ENCODE results near the gene DUSP22. TPM values are rescaled to one million over a fixed set of nuclear protein-coding genes. Genes with fewer than 3 reads are reported as not detected.

The DUSP22 gene
- total and polyA plus RNA-seq, 5 donors = 51.0 to 74.8 (median 64.2) TPM

DNA sequence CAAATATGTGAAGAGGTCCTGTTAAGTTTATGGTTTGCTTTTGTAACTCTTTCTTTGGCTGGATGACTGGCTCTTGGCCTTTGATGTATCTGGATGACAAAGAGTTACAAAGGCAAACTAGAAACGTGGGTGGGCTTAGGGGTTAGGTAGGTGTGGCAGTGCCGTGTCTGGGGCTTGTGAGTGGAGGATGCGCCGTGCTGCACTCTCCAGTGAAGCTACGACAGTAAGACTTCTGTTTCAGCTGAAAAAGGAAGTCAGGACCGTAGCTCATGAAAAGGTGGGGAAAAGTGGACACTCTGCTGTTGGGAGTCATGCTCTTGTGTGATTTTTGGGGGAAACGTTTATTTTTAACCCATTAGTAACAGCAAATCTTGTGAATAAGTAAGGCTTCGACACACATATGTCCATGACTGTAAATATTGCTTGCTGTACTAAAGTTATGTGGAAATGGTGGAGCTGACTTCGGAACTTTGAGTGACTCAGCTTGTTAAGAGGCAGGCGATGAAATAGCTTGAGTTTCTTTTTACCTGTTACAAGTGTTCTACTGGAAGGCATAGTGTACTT is 45.6 kb downstream of the DUSP22 start:
- intact Hi-C loops (cut with DNase I) = no loop called here
- WGBS = 61% methylated on average over 10 of the region's 10 CpGs
- H3K4me3 ChIP-seq (ENCODE audit: low read length) = no peak overlapping the region
- H3K27ac ChIP-seq (ENCODE audit: low read length) = no peak overlapping the region
- no peaks in the 10 kb centered on the region for H3K27me3 ChIP-seq (ENCODE audit: control insufficient read depth, insufficient read depth)
- H3K4me1 ChIP-seq (ENCODE audit: control insufficient read depth, insufficient read depth, low read length) = peaks cover 18% of the 10 kb centered on the region
- ATAC-seq = no peak
- DNase-seq = no peak
- no peaks in the 10 kb centered on the region for H3K9me3 ChIP-seq (ENCODE audit: control insufficient read depth, low read length)

DNA sequence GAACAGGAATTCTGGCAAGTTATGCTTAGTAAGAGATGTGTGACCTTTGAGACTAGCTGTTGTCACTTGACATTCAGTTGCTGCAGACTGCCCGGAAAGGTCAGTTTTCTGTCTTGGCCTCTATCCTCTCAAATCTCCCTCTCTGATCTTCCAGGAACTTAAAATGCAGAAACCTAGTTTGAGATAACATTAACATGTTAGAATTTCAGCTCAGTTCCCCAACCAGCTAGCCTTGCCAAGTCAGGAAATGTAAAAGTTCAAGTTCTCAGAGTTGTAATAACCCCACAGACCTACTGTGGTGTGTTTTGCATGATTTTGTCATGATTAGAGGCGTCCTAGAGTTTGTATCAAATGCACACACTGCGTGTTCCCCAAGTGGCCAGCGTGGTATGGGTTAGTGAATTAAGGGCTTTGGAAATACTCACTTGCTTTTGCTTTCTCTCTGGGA is 46.6 kb downstream of the DUSP22 start:
- Histone ChIP-seq H3K4me3 (ENCODE audit: low read length) (no peak overlapping the region), H3K27me3 (ENCODE audit: control insufficient read depth, insufficient read depth) (no peaks in the 10 kb centered on the region), H3K9me3 (ENCODE audit: control insufficient read depth, low read length) (no peaks in the 10 kb centered on the region), H3K27ac (ENCODE audit: low read length) (no peak overlapping the region), H3K4me1 (ENCODE audit: control insufficient read depth, insufficient read depth, low read length) (peaks cover 19% of the 10 kb centered on the region)
- ATAC-seq (peak in 1 of 2 donors; percentile 27), DNase-seq (no peak)
- intact Hi-C loops (cut with DNase I) = no loop called here
- WGBS = 54% methylated on average over 4 of the region's 4 CpGs

DNA sequence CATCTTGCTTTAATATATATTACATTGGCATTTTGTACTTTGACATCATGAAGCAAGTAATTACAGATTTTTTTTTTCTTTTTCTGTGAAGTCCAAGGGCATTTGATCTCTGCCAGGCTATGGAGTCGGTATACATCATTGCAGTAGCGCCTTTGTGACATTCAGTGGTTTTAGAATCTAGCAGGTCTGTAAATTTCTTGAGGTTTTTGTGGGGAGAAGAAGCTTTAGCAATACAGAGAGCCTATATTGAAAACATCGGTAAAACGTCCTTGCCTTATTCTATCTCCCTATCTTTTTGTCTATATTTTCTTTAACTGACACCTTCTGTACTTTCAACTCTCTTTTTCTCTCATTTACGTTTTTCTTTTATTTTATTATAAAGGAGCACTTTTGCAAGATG is 47.2 kb downstream of the DUSP22 start:
- Histone ChIP-seq H3K4me3 (ENCODE audit: low read length) (no peak overlapping the region), H3K9me3 (ENCODE audit: control insufficient read depth, low read length) (no peaks in the 10 kb centered on the region), H3K4me1 (ENCODE audit: control insufficient read depth, insufficient read depth, low read length) (peaks cover 19% of the 10 kb centered on the region), H3K27me3 (ENCODE audit: control insufficient read depth, insufficient read depth) (no peaks in the 10 kb centered on the region), H3K27ac (ENCODE audit: low read length) (no peak overlapping the region)
- WGBS = 70% methylated on average over 5 of the region's 5 CpGs
- ATAC-seq = no peak
- DNase-seq = no peak
- intact Hi-C loops (cut with DNase I) = no loop called here

DNA sequence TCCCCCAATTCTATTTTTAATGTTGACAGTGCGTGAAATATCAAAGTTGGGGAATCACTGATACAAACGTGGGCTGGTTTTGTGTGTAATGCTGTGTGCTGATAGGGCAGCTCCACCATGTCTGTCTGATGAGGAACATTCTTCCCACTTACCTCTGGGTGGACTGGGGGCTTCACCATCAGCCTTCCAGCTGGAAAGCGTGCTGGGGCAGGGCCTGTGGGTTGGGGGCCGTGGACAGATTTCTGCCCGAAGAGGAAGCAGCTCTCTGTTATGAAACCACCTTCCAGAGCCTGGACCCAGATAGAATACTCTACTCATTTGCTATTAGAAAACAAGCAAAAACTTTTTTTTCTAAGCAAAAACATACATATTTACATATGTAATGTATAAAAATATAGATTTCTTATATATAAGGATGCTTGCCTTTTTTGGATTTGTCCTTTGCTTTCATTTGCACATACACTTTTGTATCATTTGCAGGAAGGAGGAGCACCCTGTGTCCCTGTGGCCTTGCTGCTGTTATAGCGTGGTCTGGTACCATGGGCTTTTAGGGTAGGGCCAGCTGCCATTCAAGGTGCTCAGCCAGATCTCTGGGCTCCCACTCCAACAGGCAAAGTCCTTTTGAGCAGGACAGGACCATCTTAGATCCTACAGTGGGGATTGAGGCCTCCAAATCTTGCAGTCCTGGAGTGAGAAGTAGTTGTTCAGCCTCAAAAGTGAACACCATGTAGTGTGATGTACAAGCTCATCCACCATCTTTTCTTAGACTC is 48.1 kb downstream of the DUSP22 start:
- ATAC-seq (no peak), DNase-seq (peak in 2 of 3 donors; percentile 5 to 31)
- Histone ChIP-seq H3K4me1 (ENCODE audit: control insufficient read depth, insufficient read depth, low read length) (peaks cover 19% of the 10 kb centered on the region), H3K27ac (ENCODE audit: low read length) (no peak overlapping the region), H3K4me3 (ENCODE audit: low read length) (no peak overlapping the region), H3K9me3 (ENCODE audit: control insufficient read depth, low read length) (no peaks in the 10 kb centered on the region), H3K27me3 (ENCODE audit: control insufficient read depth, insufficient read depth) (no peaks in the 10 kb centered on the region)
- intact Hi-C loops (cut with DNase I) = no loop called here
- 76% methylated on average over 6 of the region's 6 CpGs for WGBS

DNA sequence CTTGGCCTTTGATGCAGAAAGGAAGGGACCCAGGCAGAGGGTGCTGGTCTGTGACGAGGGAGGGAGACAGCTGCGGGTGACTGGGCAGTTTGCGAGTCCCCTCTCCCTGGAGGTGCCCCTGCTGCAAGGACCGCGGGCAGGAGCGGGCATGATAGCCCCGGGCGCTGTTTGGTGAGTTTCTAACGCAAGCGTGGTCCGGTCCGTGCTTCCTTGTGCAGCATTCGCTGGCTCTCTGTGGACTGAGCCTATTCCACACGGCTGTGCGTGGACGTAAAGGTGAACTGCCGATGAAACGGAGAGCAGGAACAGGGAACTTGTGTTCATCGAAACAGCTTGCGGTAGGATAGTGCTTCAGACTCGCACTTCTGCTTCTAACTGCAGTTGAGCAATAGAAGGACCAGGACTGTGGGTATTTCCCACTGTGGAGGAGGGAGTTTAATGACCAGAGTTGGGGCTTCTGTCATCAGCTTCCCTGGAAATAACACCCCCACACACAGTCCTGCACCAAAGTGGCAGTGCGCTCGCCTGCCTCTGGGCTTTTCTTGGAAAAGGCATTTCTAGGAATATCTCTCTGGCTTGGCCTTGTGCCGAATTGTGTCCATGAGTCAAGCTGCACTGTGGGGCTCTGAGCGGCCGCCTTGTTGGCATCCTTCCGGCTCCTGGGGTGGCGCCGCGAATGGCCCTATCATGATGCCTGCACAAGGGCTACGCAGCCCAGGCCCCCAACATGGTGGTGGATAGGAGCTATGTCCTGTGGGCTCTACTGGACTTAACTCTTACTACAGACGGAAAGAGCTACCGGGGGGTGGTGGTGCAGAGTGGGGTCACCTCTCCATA is 48.9 kb downstream of the DUSP22 start:
- DNase-seq = peak in 2 of 3 donors; percentile 40 to 76
- Histone ChIP-seq H3K27me3 (ENCODE audit: control insufficient read depth, insufficient read depth) (no peaks in the 10 kb centered on the region), H3K9me3 (ENCODE audit: control insufficient read depth, low read length) (no peaks in the 10 kb centered on the region), H3K4me1 (ENCODE audit: control insufficient read depth, insufficient read depth, low read length) (peaks cover 17% of the 10 kb centered on the region), H3K27ac (ENCODE audit: low read length) (no peak overlapping the region), H3K4me3 (ENCODE audit: low read length) (no peak overlapping the region)
- peak; percentile 23 to 27 for ATAC-seq
- intact Hi-C loops (cut with DNase I) = no loop called here
- WGBS = 86% methylated on average over 33 of the region's 33 CpGs

DNA sequence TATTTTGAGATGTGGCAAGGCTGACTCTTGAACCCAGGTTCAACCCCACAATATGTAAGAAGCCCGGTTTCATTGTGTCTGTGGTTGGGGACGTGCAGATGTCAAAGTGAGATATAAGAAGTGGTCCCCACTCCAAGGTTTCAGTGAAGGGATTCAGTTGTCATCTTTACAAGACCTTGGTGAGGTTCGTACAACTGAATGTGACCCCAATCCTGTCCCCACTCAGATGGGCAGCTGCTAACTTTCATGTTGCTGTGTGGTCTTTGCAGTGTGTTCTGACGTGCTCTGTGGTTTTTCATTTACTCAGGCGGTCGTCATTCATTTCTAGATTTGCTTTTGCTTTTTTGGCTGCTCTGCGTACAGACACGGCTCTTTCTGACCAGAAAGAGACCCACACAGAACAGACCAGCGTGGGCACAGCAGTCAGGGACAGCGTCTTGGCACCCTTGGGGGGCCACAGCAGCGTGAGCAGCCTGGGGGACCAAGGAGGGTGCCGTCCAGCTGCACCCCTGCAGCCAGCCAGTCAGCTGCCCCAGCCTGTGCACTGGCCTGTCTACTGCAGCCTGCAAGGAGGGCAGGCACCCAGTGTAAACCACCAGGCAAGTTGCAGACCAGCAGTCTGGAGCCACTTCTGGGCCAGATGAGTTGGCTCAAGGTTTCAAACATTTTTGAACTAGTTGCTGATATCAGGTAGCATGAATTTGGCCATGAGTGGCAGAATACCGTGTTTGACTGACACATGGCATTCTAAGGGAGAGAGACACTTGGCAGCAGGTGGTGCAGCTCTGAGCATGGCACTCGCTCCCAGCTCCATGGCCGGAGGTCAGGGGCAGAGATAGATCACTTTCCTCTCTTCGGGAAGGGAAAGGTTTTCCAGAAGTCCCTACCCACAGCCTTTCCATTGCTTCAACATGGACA is 49.9 kb downstream of the DUSP22 start:
- Histone ChIP-seq H3K4me3 (ENCODE audit: low read length) (no peak overlapping the region), H3K27ac (ENCODE audit: low read length) (no peak overlapping the region), H3K27me3 (ENCODE audit: control insufficient read depth, insufficient read depth) (no peaks in the 10 kb centered on the region), H3K4me1 (ENCODE audit: control insufficient read depth, insufficient read depth, low read length) (peaks cover 9% of the 10 kb centered on the region), H3K9me3 (ENCODE audit: control insufficient read depth, low read length) (no peaks in the 10 kb centered on the region)
- no peak for DNase-seq
- WGBS = 71% methylated on average over 16 of the region's 16 CpGs
- no peak for ATAC-seq
- intact Hi-C loops (cut with DNase I) = no loop called here

DNA sequence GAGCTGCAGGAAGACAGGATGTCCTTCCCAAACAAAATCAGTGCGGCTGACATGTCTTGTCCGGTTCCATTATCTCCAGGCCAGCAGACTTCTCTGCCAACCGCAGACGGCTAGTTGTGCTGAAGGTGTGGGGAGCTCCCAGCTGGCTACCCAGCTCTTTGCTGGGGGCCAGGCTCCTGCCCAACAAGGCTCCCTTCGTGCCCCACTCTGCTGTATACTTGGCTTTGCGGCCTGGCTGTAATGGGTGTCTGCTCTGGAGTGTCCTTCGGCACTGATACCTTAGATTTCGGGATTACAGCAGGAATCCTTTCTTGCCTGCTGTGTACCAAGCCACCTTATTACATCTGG is 50.5 kb downstream of the DUSP22 start:
- no peak overlapping the region for H3K4me3 ChIP-seq (ENCODE audit: low read length)
- 77% methylated on average over 8 of the region's 8 CpGs for WGBS
- H3K27me3 ChIP-seq (ENCODE audit: control insufficient read depth, insufficient read depth) = no peaks in the 10 kb centered on the region
- H3K4me1 ChIP-seq (ENCODE audit: control insufficient read depth, insufficient read depth, low read length) = peaks cover 9% of the 10 kb centered on the region
- intact Hi-C loops (cut with DNase I) = no loop called here
- ATAC-seq = peak in 1 of 2 donors; percentile 2
- no peaks in the 10 kb centered on the region for H3K9me3 ChIP-seq (ENCODE audit: control insufficient read depth, low read length)
- no peak overlapping the region for H3K27ac ChIP-seq (ENCODE audit: low read length)
- DNase-seq = no peak

DNA sequence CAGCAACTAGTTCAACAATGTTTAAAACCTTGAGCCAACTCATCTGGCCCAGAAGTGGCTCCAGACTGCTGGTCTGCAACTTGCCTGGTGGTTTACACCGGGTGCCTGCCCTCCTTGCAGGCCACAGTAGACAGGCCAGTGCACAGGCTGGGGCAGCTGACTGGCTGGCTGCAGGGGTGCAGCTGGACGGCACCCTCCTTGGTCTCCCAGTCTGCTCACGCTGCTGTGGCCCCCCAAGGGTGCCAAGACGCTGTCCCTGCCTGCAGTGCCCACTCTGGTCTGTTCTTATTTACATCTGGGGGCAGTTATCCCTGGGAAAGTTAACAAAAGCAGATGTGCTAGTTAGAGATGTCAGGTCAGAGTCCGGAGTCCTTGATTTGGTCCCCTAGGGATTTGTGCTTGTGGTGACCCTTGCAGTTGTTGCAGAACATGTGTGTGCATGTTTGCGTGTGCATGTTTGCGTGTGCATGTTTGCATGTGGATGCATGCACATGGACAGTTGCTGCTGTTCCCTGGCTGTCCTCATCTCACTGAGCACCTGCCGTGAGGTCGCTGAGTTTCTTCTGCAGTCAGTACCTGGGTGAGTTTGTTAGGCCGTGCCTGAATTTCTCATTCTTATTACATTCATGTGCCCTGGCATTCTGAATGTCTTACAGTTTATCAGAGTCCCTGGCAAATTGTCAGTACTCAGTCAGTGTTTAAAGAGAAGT is 51.1 kb downstream of the DUSP22 start:
- Histone ChIP-seq H3K9me3 (ENCODE audit: control insufficient read depth, low read length) (no peaks in the 10 kb centered on the region), H3K27me3 (ENCODE audit: control insufficient read depth, insufficient read depth) (no peaks in the 10 kb centered on the region), H3K4me3 (ENCODE audit: low read length) (no peak overlapping the region), H3K4me1 (ENCODE audit: control insufficient read depth, insufficient read depth, low read length) (peaks cover 9% of the 10 kb centered on the region), H3K27ac (ENCODE audit: low read length) (no peak overlapping the region)
- intact Hi-C loops (cut with DNase I) = no loop called here
- DNase-seq = no peak
- 80% methylated on average over 10 of the region's 10 CpGs for WGBS
- ATAC-seq = no peak

DNA sequence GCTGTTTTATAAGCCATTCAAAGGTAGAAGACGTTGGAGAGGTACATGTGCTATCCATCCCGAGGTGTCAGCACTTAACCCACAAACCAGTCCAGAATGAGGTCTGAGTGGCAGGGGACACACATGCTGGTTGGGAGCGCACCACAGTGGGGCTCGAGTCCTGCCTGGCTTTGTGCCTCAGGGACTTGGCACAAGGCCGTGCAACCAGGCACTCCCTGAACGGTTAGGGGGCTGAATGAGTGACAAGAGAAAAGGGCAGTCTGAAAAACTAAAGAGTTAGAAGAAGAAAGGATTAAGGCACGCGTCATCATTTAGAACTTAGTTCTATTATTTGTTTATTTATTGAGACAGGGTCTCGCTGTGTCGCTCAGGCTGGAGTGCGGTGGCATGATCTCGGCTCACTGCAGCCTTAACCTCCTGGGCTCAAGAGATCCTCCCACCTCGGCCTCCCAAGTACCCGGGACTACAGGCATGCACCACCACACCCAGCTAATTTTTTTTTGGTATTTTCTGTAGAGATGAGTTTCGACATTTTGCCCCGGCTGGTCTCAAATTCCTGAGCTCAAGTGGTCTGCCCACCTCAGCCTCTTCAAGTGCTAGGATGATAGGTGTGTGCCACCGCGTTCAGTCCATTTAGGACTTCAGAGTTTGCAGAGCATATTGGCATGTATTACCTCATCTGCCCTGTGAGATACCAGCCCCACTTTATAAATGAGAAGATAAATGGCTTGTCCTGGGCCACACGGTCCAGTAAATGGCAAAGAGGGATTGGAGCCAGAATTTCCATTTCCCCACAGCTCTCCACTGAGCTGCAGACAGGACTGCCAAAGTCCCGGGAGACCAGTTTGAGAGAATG is 51.9 kb downstream of the DUSP22 start:
- intact Hi-C loops (cut with DNase I) = no loop called here
- DNase-seq (peak in 1 of 3 donors; percentile 73), ATAC-seq (peak in 1 of 2 donors; percentile 27)
- Histone ChIP-seq H3K27me3 (ENCODE audit: control insufficient read depth, insufficient read depth) (no peaks in the 10 kb centered on the region), H3K9me3 (ENCODE audit: control insufficient read depth, low read length) (no peaks in the 10 kb centered on the region), H3K4me3 (ENCODE audit: low read length) (no peak overlapping the region), H3K27ac (ENCODE audit: low read length) (no peak overlapping the region), H3K4me1 (ENCODE audit: control insufficient read depth, insufficient read depth, low read length) (peaks cover 7% of the 10 kb centered on the region)
- WGBS = 80% methylated on average over 20 of the region's 20 CpGs

Measured in right cardiac atrium (tissue), 5 donors.